Small intestine (tissue), 7 donors: ENCODE data around the gene CPTP. TPM values are rescaled to one million over a fixed set of nuclear protein-coding genes. Genes with fewer than 3 reads are reported as not detected.

ENCODE experiments used
- DNase-seq, 2 donors: peaks; one replicate each; pipeline versions ENCODE4 v3.0.0 to v3.0.0-alpha.2; 2013
- FAIRE-seq: peaks from 2 replicates; lab custom pipeline; 2012; peaks lifted over from hg19 to GRCh38; lab: Jason Lieb, UNC
- H3K27ac ChIP-seq, 3 donors: one replicate each; pipeline ENCODE4 v1.5.1; 2013; ENCODE audit warnings: low read length in 2 of 3, mild to moderate bottlenecking in 2 of 3, control low read depth in 1 of 3, inconsistent platforms in 1 of 3, low read depth in 1 of 3, moderate library complexity in 1 of 3
- H3K27me3 ChIP-seq, 3 donors: one replicate each; pipeline ENCODE4 v1.6.1; 2013; ENCODE audit warnings: low read length in 3 of 3, inconsistent platforms in 1 of 3; ENCODE audit not compliant: control insufficient read depth in 3 of 3, insufficient read depth in 3 of 3
- H3K36me3 ChIP-seq, 3 donors: one replicate each; pipeline ENCODE4 v1.6.1; 2013; ENCODE audit warnings: low read length in 3 of 3, inconsistent platforms in 1 of 3, low read depth in 1 of 3, mild to moderate bottlenecking in 1 of 3, moderate library complexity in 1 of 3; ENCODE audit not compliant: control insufficient read depth in 3 of 3, insufficient read depth in 2 of 3
- H3K4me1 ChIP-seq, 3 donors: one replicate each; pipeline ENCODE4 v1.6.1; 2013; ENCODE audit warnings: low read length in 2 of 3, inconsistent platforms in 1 of 3, low read depth in 1 of 3, mild to moderate bottlenecking in 1 of 3, moderate library complexity in 1 of 3; ENCODE audit not compliant: control insufficient read depth in 3 of 3, insufficient read depth in 2 of 3
- H3K4me3 ChIP-seq, 3 donors: one replicate each; pipeline ENCODE4 v1.5.1; 2013; ENCODE audit warnings: low read length in 3 of 3, control low read depth in 1 of 3, inconsistent platforms in 1 of 3, low read depth in 1 of 3, mild to moderate bottlenecking in 1 of 3, moderate library complexity in 1 of 3
- H3K9me3 ChIP-seq, 2 donors: one replicate each; pipeline ENCODE4 v1.6.1; 2013; ENCODE audit warnings: low read depth in 1 of 2, low read length in 1 of 2; ENCODE audit not compliant: control insufficient read depth in 2 of 2, insufficient read depth in 1 of 2
- WGBS, 3 donors: extraction: QIAGEN DNeasy Blood & Tissue Kit; methylation state at CpG; one replicate each; pipeline ENCODE4 v1.1.7; 2013; 5-methylcytosine and 5-hydroxymethylcytosine counted together
- polyA plus RNA-seq, 4 donors: library from polyadenylated mRNA; stranded (reverse) in 3 of 4; unstranded in 1 of 4; fragments of 200-250 nt in 3 of 4; fragments of 120-200 nt in 1 of 4; gene quantifications; one replicate each; pipeline versions ENCODE4 v1.2.1 to v1.2.3, GENCODE V29; 2013
- donor health status: healthy with polysubstance abuse.
- donor health status: control.
- donor health status: control.
- donor health status: Bipolar disorder and iron deficiency.
- donor health status: healthy.

The CPTP gene
- polyA plus RNA-seq, 4 donors, result 18.5 to 71.3 (median 45.1) TPM

GRCh38 chr1:1282998-1283397 lies 41.6 kb upstream of the CPTP start:
- no peak for FAIRE-seq
- 51 to 81% (median 70%) methylated on average over 14 of the region's 14 CpGs for WGBS, 3 donors

GRCh38 chr1:1283821-1284220 lies 40.8 kb upstream of the CPTP start:
- DNase-seq (no peak), FAIRE-seq (no peak)
- 3 to 14% (median 13%) methylated on average over 5 to 8 of the region's 9 CpGs for WGBS, 3 donors

More at GRCh38 chr1:1282998-1283397, 41.6 kb upstream of the CPTP start:
- Histone ChIP-seq H3K27ac (no peak overlapping the region), H3K27me3 (peaks cover 0 to 15% (median 4%) of the 10 kb centered on the region in 3 donors), H3K36me3 (no peaks in the 10 kb centered on the region), H3K4me3 (no peak overlapping the region), H3K4me1 (peaks cover 2 to 25% (median 3%) of the 10 kb centered on the region in 3 donors), H3K9me3 (no peaks in the 10 kb centered on the region)
- DNase-seq, result no peak

DNA sequence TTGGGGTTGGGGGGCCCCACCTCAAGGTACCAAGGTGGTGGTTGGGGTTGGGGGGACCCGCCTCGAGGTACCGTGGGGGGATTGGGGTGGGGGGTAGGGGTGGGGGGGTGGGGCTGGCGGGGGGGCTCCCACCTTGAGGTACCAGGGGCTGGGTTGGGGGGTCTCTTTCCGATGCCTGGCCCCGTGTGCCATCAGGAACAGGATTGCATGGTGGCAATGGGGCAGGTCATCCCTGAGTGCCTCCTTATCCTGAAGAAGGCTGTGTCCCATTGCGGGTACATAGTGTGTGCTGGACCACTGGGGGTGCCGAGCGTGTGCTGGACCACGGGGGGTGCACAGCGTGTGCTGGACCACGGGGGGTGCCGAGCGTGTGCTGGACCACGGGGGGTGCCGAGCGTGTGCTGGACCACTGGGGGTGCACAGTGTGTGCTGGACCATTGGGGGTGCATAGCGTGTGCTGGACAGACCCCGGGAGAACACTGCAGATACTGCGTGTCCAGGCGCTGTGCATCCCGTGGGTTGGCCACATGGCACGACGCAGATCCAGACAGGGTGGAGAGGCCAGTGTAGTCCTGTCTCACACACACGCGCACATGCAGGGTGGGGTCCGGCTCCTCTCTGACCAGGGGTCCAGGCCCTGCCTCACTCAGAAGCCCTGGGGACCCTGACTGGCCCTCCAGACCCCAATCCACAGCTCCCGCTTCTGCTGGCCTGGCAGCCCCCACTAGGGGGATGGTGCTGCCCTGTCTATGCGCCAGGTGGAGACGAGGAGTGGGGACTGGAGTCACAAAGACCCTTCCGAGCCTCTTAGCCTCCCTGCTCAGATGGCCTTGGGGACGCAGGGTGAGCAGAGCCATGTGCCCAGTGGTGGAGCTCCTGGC lies 40.1 kb upstream of the CPTP start:
- Histone ChIP-seq H3K36me3 (no peaks in the 10 kb centered on the region), H3K27me3 (peaks cover 0 to 15% (median 4%) of the 10 kb centered on the region in 3 donors), H3K4me3 (no peak overlapping the region), H3K4me1 (peaks cover 2 to 25% (median 3%) of the 10 kb centered on the region in 3 donors), H3K27ac (no peak overlapping the region), H3K9me3 (no peaks in the 10 kb centered on the region)
- 82 to 89% (median 86%) methylated on average over 28 to 32 of the region's 32 CpGs for WGBS, 3 donors
- DNase-seq (no peak), FAIRE-seq (no peak)

More at GRCh38 chr1:1283821-1284220, 40.8 kb upstream of the CPTP start:
- Histone ChIP-seq H3K4me3 (no peak overlapping the region), H3K9me3 (no peaks in the 10 kb centered on the region), H3K4me1 (peaks cover 2 to 25% (median 3%) of the 10 kb centered on the region in 3 donors), H3K27me3 (peaks cover 0 to 15% (median 4%) of the 10 kb centered on the region in 3 donors), H3K27ac (no peak overlapping the region), H3K36me3 (no peaks in the 10 kb centered on the region)

DNA sequence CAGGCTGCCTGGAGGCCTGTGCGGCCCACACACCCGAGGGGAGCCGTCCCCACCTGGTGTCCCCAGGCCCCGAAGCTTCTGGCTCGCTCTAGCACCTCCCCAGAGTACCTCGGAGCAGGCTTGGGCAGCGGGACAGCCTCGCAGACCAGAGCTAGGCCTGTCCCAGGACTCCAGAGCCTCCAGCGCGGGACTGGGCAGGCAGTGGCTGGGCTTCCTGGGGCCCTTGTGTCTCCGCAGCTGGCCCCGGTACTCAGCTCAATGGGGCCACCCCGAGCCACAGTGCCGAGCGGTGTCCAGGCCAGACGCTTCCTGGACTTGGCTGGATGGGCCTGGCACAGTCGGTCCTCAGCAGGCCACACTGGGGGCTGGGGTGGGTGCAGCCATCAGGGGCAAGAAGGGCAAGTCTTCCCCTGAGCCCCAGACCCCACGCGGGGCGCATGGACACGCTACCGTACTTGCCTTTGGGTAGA lies 39.5 kb upstream of the CPTP start:
- FAIRE-seq (no peak), DNase-seq (no peak)
- Histone ChIP-seq H3K27me3 (peaks cover 0 to 15% (median 4%) of the 10 kb centered on the region in 3 donors), H3K9me3 (no peaks in the 10 kb centered on the region), H3K36me3 (no peaks in the 10 kb centered on the region), H3K4me1 (peaks cover 2 to 26% (median 3%) of the 10 kb centered on the region in 3 donors), H3K4me3 (no peak overlapping the region), H3K27ac (no peak overlapping the region)
- 92 to 94% (median 92%) methylated on average over 22 of the region's 22 CpGs for WGBS, 3 donors

DNA sequence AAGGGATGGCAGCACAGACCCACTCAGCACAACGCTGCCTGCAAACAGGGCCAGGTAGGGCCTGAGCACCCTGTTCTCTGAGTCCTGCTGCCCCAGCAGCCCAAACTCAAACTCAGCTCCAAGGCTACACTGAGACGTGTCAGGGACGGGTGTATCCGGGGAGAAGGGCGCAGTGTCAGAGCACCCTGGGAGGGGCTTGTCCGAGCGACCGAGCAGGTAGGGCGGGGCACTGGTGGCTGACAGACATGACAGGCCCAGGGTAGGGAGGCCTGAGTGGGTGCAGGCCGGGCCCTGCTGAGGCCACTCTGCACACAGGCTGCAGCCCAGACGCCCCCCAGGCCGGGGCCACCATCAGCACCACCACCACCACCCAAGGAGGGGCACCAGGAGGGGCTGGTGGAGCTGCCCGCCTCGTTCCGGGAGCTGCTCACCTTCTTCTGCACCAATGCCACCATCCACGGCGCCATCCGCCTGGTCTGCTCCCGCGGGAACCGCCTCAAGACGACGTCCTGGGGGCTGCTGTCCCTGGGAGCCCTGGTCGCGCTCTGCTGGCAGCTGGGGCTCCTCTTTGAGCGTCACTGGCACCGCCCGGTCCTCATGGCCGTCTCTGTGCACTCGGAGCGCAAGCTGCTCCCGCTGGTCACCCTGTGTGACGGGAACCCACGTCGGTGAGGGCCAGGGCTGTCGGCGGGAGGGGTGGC lies 38.8 kb upstream of the CPTP start:
- H3K9me3 ChIP-seq, result no peaks in the 10 kb centered on the region
- H3K36me3 ChIP-seq, result no peaks in the 10 kb centered on the region
- no peak overlapping the region for H3K4me3 ChIP-seq
- 23 to 64% (median 29%) methylated on average over 29 to 37 of the region's 37 CpGs for WGBS, 3 donors
- peaks cover 2 to 28% (median 3%) of the 10 kb centered on the region in 3 donors for H3K4me1 ChIP-seq
- no peak overlapping the region for H3K27ac ChIP-seq
- no peak for FAIRE-seq
- H3K27me3 ChIP-seq, result peaks cover 0 to 15% (median 4%) of the 10 kb centered on the region in 3 donors
- DNase-seq, result peak in 1 of 2 donors; percentile 53

DNA sequence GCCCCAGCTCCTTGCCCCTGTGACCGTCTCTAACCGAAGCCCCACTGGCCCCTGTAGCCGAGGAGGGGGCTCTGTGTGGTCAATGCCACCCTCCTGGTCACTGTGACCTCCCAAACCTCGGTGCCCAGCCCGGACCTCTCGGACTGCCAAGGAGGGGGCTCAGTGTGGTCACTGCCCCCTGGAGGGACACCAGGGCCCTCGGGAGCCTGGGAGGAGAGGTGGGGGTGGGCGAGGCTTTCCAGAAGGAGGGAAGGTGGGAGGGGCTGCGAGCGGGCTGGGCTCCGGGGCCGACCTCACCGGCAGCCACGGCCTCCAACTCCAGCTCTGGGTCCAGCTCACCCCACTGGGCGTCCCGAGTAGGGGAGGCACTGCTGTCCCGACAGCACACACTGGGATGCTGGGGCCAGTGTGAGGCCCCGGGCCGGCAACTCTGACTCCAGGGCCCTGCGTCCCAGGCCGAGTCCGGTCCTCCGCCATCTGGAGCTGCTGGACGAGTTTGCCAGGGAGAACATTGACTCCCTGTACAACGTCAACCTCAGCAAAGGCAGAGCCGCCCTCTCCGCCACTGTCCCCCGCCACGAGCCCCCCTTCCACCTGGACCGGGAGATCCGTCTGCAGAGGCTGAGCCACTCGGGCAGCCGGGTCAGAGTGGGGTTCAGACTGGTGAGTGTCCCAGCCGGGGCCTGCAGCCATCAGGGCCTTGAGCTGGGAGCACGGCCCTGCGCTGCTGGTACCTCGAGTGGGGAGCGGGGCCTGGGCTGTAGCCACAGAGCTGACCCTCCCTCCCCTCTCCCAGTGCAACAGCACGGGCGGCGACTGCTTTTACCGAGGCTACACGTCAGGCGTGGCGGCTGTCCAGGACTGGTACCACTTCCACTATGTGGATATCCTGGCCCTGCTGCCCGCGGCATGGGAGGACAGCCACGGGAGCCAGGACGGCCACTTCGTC lies 38.0 kb upstream of the CPTP start:
- Histone ChIP-seq H3K4me3 (no peak overlapping the region), H3K27ac (no peak overlapping the region), H3K27me3 (peaks cover 0 to 15% (median 4%) of the 10 kb centered on the region in 3 donors), H3K9me3 (no peaks in the 10 kb centered on the region), H3K4me1 (peaks cover 0 to 27% (median 3%) of the 10 kb centered on the region in 3 donors), H3K36me3 (no peaks in the 10 kb centered on the region)
- DNase-seq (no peak), FAIRE-seq (no peak)
- 53 to 66% (median 55%) methylated on average over 42 to 50 of the region's 50 CpGs for WGBS, 3 donors

- DNase-seq (no peak), FAIRE-seq (no peak)
- H3K4me3 ChIP-seq, result no peak overlapping the region
- no peaks in the 10 kb centered on the region for H3K9me3 ChIP-seq
- H3K27ac ChIP-seq, result no peak overlapping the region
- WGBS, 3 donors, result 51 to 79% (median 62%) methylated on average over 36 to 46 of the region's 46 CpGs
- peaks cover 0 to 6% (median 0%) of the 10 kb centered on the region in 3 donors for H3K36me3 ChIP-seq
- peaks cover 0 to 24% (median under 1%) of the 10 kb centered on the region in 3 donors for H3K4me1 ChIP-seq
- peaks cover 0 to 15% (median 4%) of the 10 kb centered on the region in 3 donors for H3K27me3 ChIP-seq
Observed at GRCh38 chr1:1287288-1288110, 37.1 kb upstream of the CPTP start.
